Mammary epithelial cell (primary cell): Measurements from ENCODE around the gene FOXO6.

Source experiments
- CTCF ChIP-seq, 2 donors: IDR thresholded peaks in 1 of 2; conservative IDR thresholded peaks in 1 of 2; 2 replicates each; pipeline ENCODE4 v1.5.1; 2011 to 2012; ENCODE audit warnings: inconsistent platforms in 2 of 2, low read length in 2 of 2, mild to moderate bottlenecking in 2 of 2, control low read depth in 1 of 2, low read depth in 1 of 2; ENCODE audit not compliant: insufficient read depth in 1 of 2; ENCODE audit errors: extremely low read depth in 1 of 2
- EZH2 ChIP-seq: IDR thresholded peaks from 2 replicates; pipeline ENCODE4 v1.6.1; 2012; ENCODE audit warnings: low read length, inconsistent platforms, borderline replicate concordance

GRCh38 chr1:41370225-41370624, 9.0 kb downstream of the FOXO6 start:
- no peak for TF ChIP-seq CTCF (conservative IDR thresholded peaks at IDR 0.05 in 1 of 2, IDR thresholded peaks at IDR 0.05 in 1 of 2; ENCODE audit: extremely low read depth in 1 of 2, insufficient read depth in 1 of 2, low read depth in 1 of 2, low read length in 2 of 2)
- no peak for TF ChIP-seq EZH2
